Measurements from ENCODE around the gene PHF8. TPM values are rescaled to one million over a fixed set of nuclear protein-coding genes. Genes with fewer than 3 reads are reported as not detected.

The PHF8 gene
- total RNA-seq, 1 donor from 2014 or later, result 10.1 TPM

Other genes with a start within 250 kb of the PHF8 start
- 5.6 TPM for gene FAM120C, start 138.8 kb upstream of the PHF8 start, total RNA-seq

Measured in Right ventricle myocardium inferior (tissue), 1 donor.